Limb (tissue), 2 donors: Measurements from ENCODE around the gene C22orf15.

Experiments
- DNase-seq, 2 donors: peaks; one replicate each; pipeline ENCODE4 v3.0.0-alpha.2; 2016; ENCODE audit errors: extremely low spot score in 2 of 2

The C22orf15 gene

GRCh38 chr22:23786752-23787599 is 24.2 kb downstream of the C22orf15 start, which contains the start of gene SMARCB1:
Gene SMARCB1 (plus strand): TSS chr22:23786966. CDS start chr22:23787170, 204 bp downstream.
- peak; percentile 93 to 96 for DNase-seq

GRCh38 chr22:23787600-23787896 is 24.8 kb downstream of the C22orf15 start:
- no peak for DNase-seq

- DNase-seq, result no peak
Observed at GRCh38 chr22:23787910-23788309, 25.1 kb downstream of the C22orf15 start.

GRCh38 chr22:23789121-23789520 is 26.3 kb downstream of the C22orf15 start:
- no peak for DNase-seq

- DNase-seq, result peak in 1 of 2 donors; percentile 25
Observed at GRCh38 chr22:23789638-23790037, 26.8 kb downstream of the C22orf15 start.

GRCh38 chr22:23790819-23791737 is 28.3 kb downstream of the C22orf15 start:
- DNase-seq, result peak; percentile 58 to 69

GRCh38 chr22:23791738-23792645 is 29.2 kb downstream of the C22orf15 start:
- peak in 1 of 2 donors; percentile 25 for DNase-seq

GRCh38 chr22:23793326-23793725 is 30.5 kb downstream of the C22orf15 start:
- no peak for DNase-seq

GRCh38 chr22:23796461-23796860 is 33.7 kb downstream of the C22orf15 start:
- DNase-seq, result peak; percentile 57 to 68

GRCh38 chr22:23800297-23801237 is 37.8 kb downstream of the C22orf15 start:
- DNase-seq, result no peak

GRCh38 chr22:23801238-23801821 is 38.5 kb downstream of the C22orf15 start:
- DNase-seq, result no peak

GRCh38 chr22:23801886-23802377 is 39.1 kb downstream of the C22orf15 start:
- no peak for DNase-seq

GRCh38 chr22:23803001-23803819 is 40.4 kb downstream of the C22orf15 start:
- no peak for DNase-seq

GRCh38 chr22:23804781-23805291 is 42.0 kb downstream of the C22orf15 start:
- DNase-seq, result no peak

- DNase-seq, result no peak
Observed at GRCh38 chr22:23806837-23807236, 44.0 kb downstream of the C22orf15 start.

- DNase-seq, result no peak
Observed at GRCh38 chr22:23812378-23812777, 49.6 kb downstream of the C22orf15 start.
